Measurements from ENCODE around the gene DEFB114. TPM values are rescaled to one million over a fixed set of nuclear protein-coding genes. Genes with fewer than 3 reads are reported as not detected.

DEFB114 gene
- total and polyA plus RNA-seq, 11 donors = not detected

- no peak for ATAC-seq
- Histone ChIP-seq H3K4me1 (peaks cover 0 to 6% (median 0%) of the 10 kb centered on the region in 12 donors), H3K36me3 (no peaks in the 10 kb centered on the region), H3K4me3 (no peak overlapping the region), H3K27me3 (peaks cover 0 to 6% (median 0%) of the 10 kb centered on the region in 9 donors), H3K9me3 (no peaks in the 10 kb centered on the region), H3K27ac (no peak overlapping the region)
- TF ChIP-seq CTCF (IDR thresholded peaks at IDR 0.05) (no peak), POLR2A (IDR thresholded peaks at IDR 0.05) (no peak)
- intact Hi-C loops (cut with DNase I) = no loop called here
- WGBS, 4 donors = 63 to 74% (median 68%) methylated on average over 6 of the region's 6 CpGs
- no peak for DNase-seq
These were observed 50.2 kb downstream of the DEFB114 start for GRCh38 chr6:49913636-49914375.

- H3K4me3 ChIP-seq = no peak overlapping the region
- intact Hi-C loops (cut with DNase I) = no loop called here
- H3K36me3 ChIP-seq = no peaks in the 10 kb centered on the region
- peaks cover 0 to 6% (median 0%) of the 10 kb centered on the region in 9 donors for H3K27me3 ChIP-seq
- DNase-seq = no peak
- no peak for ATAC-seq
- H3K9me3 ChIP-seq = no peaks in the 10 kb centered on the region
- H3K4me1 ChIP-seq = peaks cover 0 to 6% (median 0%) of the 10 kb centered on the region in 12 donors
- TF ChIP-seq POLR2A (IDR thresholded peaks at IDR 0.05) = no peak
- no peak for TF ChIP-seq CTCF (IDR thresholded peaks at IDR 0.05)
- WGBS, 4 donors = 63 to 89% (median 78%) methylated on average over 1 of the region's 1 CpG
- no peak overlapping the region for H3K27ac ChIP-seq
These were observed 51.8 kb downstream of the DEFB114 start for GRCh38 chr6:49912196-49912595.

DNA sequence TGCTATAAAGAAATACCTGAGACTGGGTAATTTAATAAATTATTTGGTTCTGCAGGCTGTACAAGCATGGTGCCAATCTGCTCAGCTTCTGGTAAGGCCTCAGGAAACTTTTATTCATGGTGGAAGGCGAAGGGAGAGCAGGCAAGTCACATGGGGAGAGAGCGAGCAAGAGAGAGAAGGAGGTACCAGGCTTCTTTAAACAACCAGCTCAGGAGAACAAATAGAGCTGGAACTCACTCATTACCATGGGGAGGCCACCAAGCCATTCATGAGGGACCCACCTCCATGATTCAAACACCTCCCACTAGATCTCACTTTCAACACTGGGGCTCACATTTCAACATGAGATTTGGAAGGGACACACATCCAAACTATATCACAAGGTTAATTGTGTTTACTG is 52.7 kb downstream of the DEFB114 start:
- 68 to 82% (median 75%) methylated on average over 2 of the region's 2 CpGs for WGBS, 4 donors
- no peak for TF ChIP-seq CTCF (IDR thresholded peaks at IDR 0.05)

More for the DNA sequence above, 52.7 kb downstream of the DEFB114 start:
- ATAC-seq (no peak), DNase-seq (no peak)
- H3K36me3 ChIP-seq = no peaks in the 10 kb centered on the region
- H3K27ac ChIP-seq = no peak overlapping the region
- H3K4me3 ChIP-seq = no peak overlapping the region
- H3K9me3 ChIP-seq = no peaks in the 10 kb centered on the region
- peaks cover 0 to 6% (median 0%) of the 10 kb centered on the region in 9 donors for H3K27me3 ChIP-seq
- intact Hi-C loops (cut with DNase I) = no loop called here
- H3K4me1 ChIP-seq = peaks cover 0 to 6% (median 0%) of the 10 kb centered on the region in 12 donors

Other genes starting within 250 kb of the DEFB114 start
- gene CRISP3, start 219.8 kb downstream of the DEFB114 start, total RNA-seq = under 1 TPM in 1 of 9 donors, not detected in 8; 0.69 TPM
- under 1 TPM in 1 of 2 donors, not detected in 1; 0.04 TPM for gene CRISP3, start 219.8 kb downstream of the DEFB114 start, polyA plus RNA-seq
- not detected for gene PGK2, start 176.9 kb downstream of the DEFB114 start, total RNA-seq
- gene PGK2, start 176.9 kb downstream of the DEFB114 start, polyA plus RNA-seq = not detected
- gene CRISP1, start 97.6 kb downstream of the DEFB114 start, total RNA-seq = not detected
- not detected for gene CRISP1, start 97.6 kb downstream of the DEFB114 start, polyA plus RNA-seq
- not detected for gene DEFB113, start 5.5 kb upstream of the DEFB114 start, total RNA-seq
- not detected for gene DEFB113, start 5.5 kb upstream of the DEFB114 start, polyA plus RNA-seq
- gene DEFB110, start 57.8 kb upstream of the DEFB114 start, total RNA-seq = not detected
- not detected for gene DEFB110, start 57.8 kb upstream of the DEFB114 start, polyA plus RNA-seq
- not detected for gene DEFB112, start 85.8 kb upstream of the DEFB114 start, total RNA-seq
- gene DEFB112, start 85.8 kb upstream of the DEFB114 start, polyA plus RNA-seq = not detected